Karpas-422 (cell line): ENCODE results near the gene IGFBP6. TPM values are rescaled to one million over a fixed set of nuclear protein-coding genes. Genes with fewer than 3 reads are reported as not detected.

Experiments
- DNase-seq: peaks from one replicate; pipeline ENCODE4 v3.0.0-alpha.2; 2015
- H2AFZ ChIP-seq: fragments of 200-600 bp; sonication (generic); 2 replicates; pipeline ENCODE4 v1.6.1; 2014; ENCODE audit warnings: antibody characterized with exemption, low read length, mixed read lengths
- H3K27ac ChIP-seq: fragments of 200-600 bp; sonication (generic); 2 replicates; pipeline ENCODE4 v1.5.1; 2014; ENCODE audit warnings: mild to moderate bottlenecking, low read length, moderate library complexity
- H3K27me3 ChIP-seq: fragments of 200-600 bp; sonication (generic); 2 replicates; pipeline ENCODE4 v1.6.1; 2014; ENCODE audit warnings: low read length, mixed read lengths
- H3K36me3 ChIP-seq: fragments of 200-600 bp; sonication (generic); 2 replicates; pipeline ENCODE4 v1.6.1; 2014; ENCODE audit warnings: low read length, mixed read lengths; ENCODE audit not compliant: insufficient read depth
- H3K4me1 ChIP-seq: fragments of 200-600 bp; sonication (generic); 2 replicates; pipeline ENCODE4 v1.6.1; 2014; ENCODE audit warnings: mild to moderate bottlenecking, low read length, mixed read lengths
- H3K4me2 ChIP-seq: fragments of 200-600 bp; sonication (generic); 2 replicates; pipeline ENCODE4 v1.6.1; 2014; ENCODE audit warnings: low read length, low read depth, mild to moderate bottlenecking; ENCODE audit not compliant: poor library complexity, severe bottlenecking
- H3K4me3 ChIP-seq: fragments of 200-600 bp; sonication (generic); 2 replicates; pipeline ENCODE4 v1.5.1; 2014; ENCODE audit warnings: mild to moderate bottlenecking, antibody characterized with exemption, low read length, mixed read lengths
- H3K79me2 ChIP-seq: fragments of 200-600 bp; sonication (generic); 2 replicates; pipeline ENCODE4 v1.6.1; 2014; ENCODE audit warnings: mild to moderate bottlenecking, low read length, mixed read lengths
- H3K9ac ChIP-seq: fragments of 200-600 bp; sonication (generic); 2 replicates; pipeline ENCODE4 v1.6.0; 2014; ENCODE audit warnings: low read length
- H3K9me2 ChIP-seq: fragments of 200-600 bp; sonication (generic), shearing (Covaris generic); replicated peaks from 2 replicates; pipeline ENCODE4 v1.6.0; 2014; ENCODE audit warnings: mild to moderate bottlenecking, low read length, moderate library complexity; ENCODE audit not compliant: insufficient read depth
- H3K9me3 ChIP-seq: fragments of 300-700, 200-600 bp; sonication (generic); 2 replicates; pipeline ENCODE4 v1.6.1; 2014; ENCODE audit warnings: low read length, mixed read lengths
- H4K20me1 ChIP-seq: fragments of 200-600 bp; sonication (generic); 2 replicates; pipeline ENCODE4 v1.6.1; 2014; ENCODE audit warnings: mild to moderate bottlenecking, antibody characterized with exemption, low read length, low read depth; ENCODE audit not compliant: insufficient read depth
- total RNA-seq: library from RNA; depleted of rRNA; stranded (reverse); fragments of >200 nt; shearing (Covaris generic); gene quantifications from 2 replicates; pipeline ENCODE4 v1.2.3, GENCODE V29; 2014; ENCODE audit warnings: low replicate concordance

The IGFBP6 gene
- total RNA-seq, 1 experiment from 2014 or later = not detected

GRCh38 chr12:53074999-53075370 is 22.5 kb upstream of the IGFBP6 start:
- H3K36me3 ChIP-seq = no peaks in the 10 kb centered on the region
- no peak overlapping the region for H3K9ac ChIP-seq
- H3K9me2 ChIP-seq = no peaks in the 10 kb centered on the region
- H3K79me2 ChIP-seq = peaks cover 12% of the 10 kb centered on the region
- H4K20me1 ChIP-seq = no peaks in the 10 kb centered on the region
- H3K27me3 ChIP-seq = no peaks in the 10 kb centered on the region
- peaks cover 18% of the 10 kb centered on the region for H3K4me1 ChIP-seq
- no peak overlapping the region for H3K4me3 ChIP-seq
- H2AFZ ChIP-seq = no peak overlapping the region
- no peak for DNase-seq
- no peak overlapping the region for H3K27ac ChIP-seq
- no peaks in the 10 kb centered on the region for H3K9me3 ChIP-seq
- no peak overlapping the region for H3K4me2 ChIP-seq

- peaks cover 18% of the 10 kb centered on the region for H3K4me1 ChIP-seq
- H3K4me2 ChIP-seq = no peak overlapping the region
- H3K27ac ChIP-seq = no peak overlapping the region
- H3K9ac ChIP-seq = no peak overlapping the region
- H2AFZ ChIP-seq = no peak overlapping the region
- no peaks in the 10 kb centered on the region for H3K9me3 ChIP-seq
- no peaks in the 10 kb centered on the region for H3K9me2 ChIP-seq
- H3K27me3 ChIP-seq = no peaks in the 10 kb centered on the region
- peaks cover 12% of the 10 kb centered on the region for H3K79me2 ChIP-seq
- H4K20me1 ChIP-seq = no peaks in the 10 kb centered on the region
- no peak for DNase-seq
- no peaks in the 10 kb centered on the region for H3K36me3 ChIP-seq
- no peak overlapping the region for H3K4me3 ChIP-seq
Observed at GRCh38 chr12:53076461-53076860, 21.0 kb upstream of the IGFBP6 start.

- Histone ChIP-seq H3K36me3 (no peaks in the 10 kb centered on the region), H3K9ac (no peak overlapping the region)
Observed at GRCh38 chr12:53077030-53077429, 20.4 kb upstream of the IGFBP6 start.

GRCh38 chr12:53078425-53079225 is 18.8 kb upstream of the IGFBP6 start:
- peaks cover 12% of the 10 kb centered on the region for H3K79me2 ChIP-seq
- peak overlapping the region; percentile 91 for H3K9ac ChIP-seq
- peak overlapping the region; percentile 100 for H3K4me2 ChIP-seq
- H3K9me3 ChIP-seq = no peaks in the 10 kb centered on the region
- no peaks in the 10 kb centered on the region for H3K36me3 ChIP-seq
- peak; percentile 91 for DNase-seq
- H3K27ac ChIP-seq = peak overlapping the region; percentile 84
- peaks cover 18% of the 10 kb centered on the region for H3K4me1 ChIP-seq
- no peaks in the 10 kb centered on the region for H3K9me2 ChIP-seq
- peak overlapping the region; percentile 82 for H3K4me3 ChIP-seq
- H2AFZ ChIP-seq = peak overlapping the region; percentile 78; the same call in 1 of the 2 replicates
- no peaks in the 10 kb centered on the region for H4K20me1 ChIP-seq
- H3K27me3 ChIP-seq = no peaks in the 10 kb centered on the region

More at GRCh38 chr12:53077030-53077429, 20.4 kb upstream of the IGFBP6 start:
- Histone ChIP-seq H3K4me1 (peaks cover 18% of the 10 kb centered on the region), H4K20me1 (no peaks in the 10 kb centered on the region), H3K9me3 (no peaks in the 10 kb centered on the region), H3K4me3 (no peak overlapping the region), H3K9me2 (no peaks in the 10 kb centered on the region), H3K27me3 (no peaks in the 10 kb centered on the region), H2AFZ (no peak overlapping the region), H3K27ac (no peak overlapping the region), H3K4me2 (no peak overlapping the region), H3K79me2 (peaks cover 12% of the 10 kb centered on the region)
- DNase-seq = no peak

GRCh38 chr12:53079226-53080117 is 18.0 kb upstream of the IGFBP6 start, which contains the start of gene SPRYD3:
Gene SPRYD3, minus strand, starts transcription at chr12:53079390. Its CDS starts 57 bp downstream, at chr12:53079333.
- H3K36me3 ChIP-seq = no peaks in the 10 kb centered on the region
- no peaks in the 10 kb centered on the region for H3K27me3 ChIP-seq
- H3K4me1 ChIP-seq = peaks cover 18% of the 10 kb centered on the region
- H3K27ac ChIP-seq = peak within 1 kb of the TSS; percentile 84
- H3K4me2 ChIP-seq = peak within 1 kb of the TSS; percentile 100
- peak within 1 kb of the TSS; percentile 82 for H3K4me3 ChIP-seq
- peak within 1 kb of the TSS; percentile 91 for H3K9ac ChIP-seq
- no peaks in the 10 kb centered on the region for H4K20me1 ChIP-seq
- DNase-seq = peak; percentile 98
- no peaks in the 10 kb centered on the region for H3K9me3 ChIP-seq
- H3K9me2 ChIP-seq = no peaks in the 10 kb centered on the region
- H3K79me2 ChIP-seq = peaks cover 12% of the 10 kb centered on the region
- H2AFZ ChIP-seq = peak within 1 kb of the TSS; percentile 100

GRCh38 chr12:53082637-53083175 is 14.8 kb upstream of the IGFBP6 start:
- Histone ChIP-seq H3K27ac (no peak overlapping the region), H4K20me1 (no peaks in the 10 kb centered on the region), H3K9me3 (no peaks in the 10 kb centered on the region), H3K9ac (no peak overlapping the region), H3K4me1 (peaks cover 18% of the 10 kb centered on the region), H2AFZ (no peak overlapping the region), H3K27me3 (no peaks in the 10 kb centered on the region), H3K4me3 (no peak overlapping the region), H3K9me2 (no peaks in the 10 kb centered on the region), H3K36me3 (no peaks in the 10 kb centered on the region), H3K79me2 (peaks cover 7% of the 10 kb centered on the region), H3K4me2 (no peak overlapping the region)
- DNase-seq = no peak

- Histone ChIP-seq H3K27me3 (no peaks in the 10 kb centered on the region), H3K4me1 (no peaks in the 10 kb centered on the region), H3K9ac (no peak overlapping the region), H3K4me3 (no peak overlapping the region), H3K36me3 (no peaks in the 10 kb centered on the region), H3K9me3 (no peaks in the 10 kb centered on the region), H3K4me2 (no peak overlapping the region), H3K27ac (no peak overlapping the region), H3K9me2 (no peaks in the 10 kb centered on the region), H4K20me1 (no peaks in the 10 kb centered on the region), H2AFZ (no peak overlapping the region), H3K79me2 (no peaks in the 10 kb centered on the region)
- DNase-seq = no peak
Observed at GRCh38 chr12:53086361-53086760, 11.1 kb upstream of the IGFBP6 start.

GRCh38 chr12:53090105-53090504 is 7.4 kb upstream of the IGFBP6 start:
- Histone ChIP-seq H4K20me1 (no peaks in the 10 kb centered on the region), H3K27me3 (no peaks in the 10 kb centered on the region), H3K9me3 (no peaks in the 10 kb centered on the region), H3K9ac (no peak overlapping the region), H3K4me3 (no peak overlapping the region), H2AFZ (no peak overlapping the region), H3K4me1 (no peaks in the 10 kb centered on the region), H3K79me2 (no peaks in the 10 kb centered on the region), H3K36me3 (no peaks in the 10 kb centered on the region), H3K4me2 (no peak overlapping the region), H3K27ac (no peak overlapping the region), H3K9me2 (no peaks in the 10 kb centered on the region)
- DNase-seq = no peak
